Myometrial cell (primary cell): Measurements from ENCODE around the gene LPIN2. TPM values are rescaled to one million over a fixed set of nuclear protein-coding genes. Genes with fewer than 3 reads are reported as not detected.

ENCODE experiments used
- total RNA-seq: library from RNA; depleted of rRNA; stranded (reverse); fragments of >200 nt; gene quantifications from 2 replicates; pipeline ENCODE4 v1.2.3, GENCODE V29; 2015

LPIN2 gene
- 28.0 and 34.9 TPM in 2 replicates for total RNA-seq

GRCh38 chr18:3013024-3013804, at the start of gene LPIN2:
Gene LPIN2 (minus strand): TSS chr18:3013144. CDS start chr18:2960840, 52,304 bp downstream.

Other genes with a start within 250 kb of the LPIN2 start
- 24.8 and 43.8 TPM in 2 replicates for gene EMILIN2, start 166.1 kb downstream of the LPIN2 start, total RNA-seq
- not detected in 2 replicates for gene MYOM1, start 206.8 kb upstream of the LPIN2 start, total RNA-seq
- 692 and 802 TPM in 2 replicates for gene MYL12A, start 234.7 kb upstream of the LPIN2 start, total RNA-seq
- 746 and 798 TPM in 2 replicates for gene MYL12B, start 249.0 kb upstream of the LPIN2 start, total RNA-seq